ENCODE results near the gene ADORA3.

The ADORA3 gene

GRCh38 chr1:111452581-111452980 is 50.9 kb downstream of the ADORA3 start:
- no peak overlapping the region for H3K4me3 ChIP-seq (ENCODE audit: low read depth, low read length)
- DNase-seq (ENCODE audit: low read depth), result no peak
- TF ChIP-seq, protein P1, sequence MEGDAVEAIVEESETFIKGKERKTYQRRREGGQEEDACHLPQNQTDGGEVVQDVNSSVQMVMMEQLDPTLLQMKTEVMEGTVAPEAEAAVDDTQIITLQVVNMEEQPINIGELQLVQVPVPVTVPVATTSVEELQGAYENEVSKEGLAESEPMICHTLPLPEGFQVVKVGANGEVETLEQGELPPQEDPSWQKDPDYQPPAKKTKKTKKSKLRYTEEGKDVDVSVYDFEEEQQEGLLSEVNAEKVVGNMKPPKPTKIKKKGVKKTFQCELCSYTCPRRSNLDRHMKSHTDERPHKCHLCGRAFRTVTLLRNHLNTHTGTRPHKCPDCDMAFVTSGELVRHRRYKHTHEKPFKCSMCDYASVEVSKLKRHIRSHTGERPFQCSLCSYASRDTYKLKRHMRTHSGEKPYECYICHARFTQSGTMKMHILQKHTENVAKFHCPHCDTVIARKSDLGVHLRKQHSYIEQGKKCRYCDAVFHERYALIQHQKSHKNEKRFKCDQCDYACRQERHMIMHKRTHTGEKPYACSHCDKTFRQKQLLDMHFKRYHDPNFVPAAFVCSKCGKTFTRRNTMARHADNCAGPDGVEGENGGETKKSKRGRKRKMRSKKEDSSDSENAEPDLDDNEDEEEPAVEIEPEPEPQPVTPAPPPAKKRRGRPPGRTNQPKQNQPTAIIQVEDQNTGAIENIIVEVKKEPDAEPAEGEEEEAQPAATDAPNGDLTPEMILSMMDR (conservative IDR thresholded peaks at IDR 0.05; ENCODE audit: low read depth, low read length), result no peak

DNA sequence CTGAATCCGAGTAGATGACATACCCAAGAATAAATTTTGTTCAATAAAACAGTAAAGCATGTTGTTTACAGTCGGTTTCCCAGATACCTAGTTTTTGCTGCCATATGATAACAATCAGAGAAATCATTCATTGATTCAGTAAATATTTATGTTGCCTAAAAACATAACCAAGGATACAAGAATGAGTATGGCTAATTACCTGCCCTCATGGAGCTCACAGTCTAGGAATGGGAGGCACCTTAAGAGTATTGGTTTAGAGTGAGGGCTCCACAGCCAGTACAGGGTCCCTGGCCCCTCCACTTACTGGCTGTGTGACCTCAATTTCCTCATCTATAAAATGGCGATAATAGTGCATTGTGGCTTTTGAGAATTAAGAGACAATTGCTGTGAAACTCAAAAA is 53.2 kb downstream of the ADORA3 start:
- peak overlapping the region; percentile 98 for H3K4me3 ChIP-seq (ENCODE audit: low read depth, low read length)
- TF ChIP-seq, protein P1 (conservative IDR thresholded peaks at IDR 0.05; ENCODE audit: low read depth, low read length), result no peak
- DNase-seq (ENCODE audit: low read depth), result no peak

GRCh38 chr1:111449703-111450017 is 53.8 kb downstream of the ADORA3 start:
- H3K4me3 ChIP-seq (ENCODE audit: low read depth, low read length), result peak overlapping the region; percentile 98
- TF ChIP-seq, protein P1 (conservative IDR thresholded peaks at IDR 0.05; ENCODE audit: low read depth, low read length), result no peak
- no peak for DNase-seq (ENCODE audit: low read depth)
